HL-60 (cell line): ENCODE data around the gene ATAD1.

Experiments
- POLR2AphosphoS5 ChIP-seq: IDR thresholded peaks from 2 replicates; pipeline ENCODE4 v1.6.1; 2012; ENCODE audit warnings: low read depth
- SPI1 ChIP-seq: IDR thresholded peaks from 2 replicates; pipeline ENCODE4 v1.6.1; 2012; ENCODE audit warnings: low read depth, mild to moderate bottlenecking, borderline replicate concordance
- TF ChIP-seq, protein P1 (sequence below): IDR thresholded peaks from one replicate; pipeline ENCODE4 v1.5.1; 2011; ENCODE audit warnings: low read length, control low read depth, inconsistent platforms; ENCODE audit not compliant: insufficient read depth
- TF ChIP-seq, protein P2 (sequence below): IDR thresholded peaks from 2 replicates; pipeline ENCODE4 v1.6.1; 2012; ENCODE audit warnings: low read depth; ENCODE audit not compliant: insufficient replicate concordance

DNA sequence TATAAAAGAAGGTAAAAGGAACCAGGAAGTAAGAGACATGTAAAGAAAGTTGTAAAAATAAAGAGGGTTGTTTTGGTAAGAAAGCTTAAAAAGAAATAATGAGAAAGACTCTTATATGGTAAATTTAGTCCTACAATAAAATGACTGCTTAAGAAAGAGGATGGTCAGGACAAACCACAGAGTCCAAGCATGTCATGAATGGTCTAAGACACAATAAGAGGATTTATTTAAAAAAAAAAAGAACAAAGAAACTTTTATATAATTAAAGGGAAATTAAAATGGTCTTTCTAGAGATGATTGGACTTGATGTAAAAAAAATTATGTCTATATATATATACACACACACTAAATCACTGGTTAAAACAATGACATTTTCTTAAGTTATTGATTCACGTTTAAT lies 18.2 kb downstream of the ATAD1 start:
- TF ChIP-seq SPI1 (no peak), POLR2AphosphoS5 (no peak)
- TF ChIP-seq, protein P1, sequence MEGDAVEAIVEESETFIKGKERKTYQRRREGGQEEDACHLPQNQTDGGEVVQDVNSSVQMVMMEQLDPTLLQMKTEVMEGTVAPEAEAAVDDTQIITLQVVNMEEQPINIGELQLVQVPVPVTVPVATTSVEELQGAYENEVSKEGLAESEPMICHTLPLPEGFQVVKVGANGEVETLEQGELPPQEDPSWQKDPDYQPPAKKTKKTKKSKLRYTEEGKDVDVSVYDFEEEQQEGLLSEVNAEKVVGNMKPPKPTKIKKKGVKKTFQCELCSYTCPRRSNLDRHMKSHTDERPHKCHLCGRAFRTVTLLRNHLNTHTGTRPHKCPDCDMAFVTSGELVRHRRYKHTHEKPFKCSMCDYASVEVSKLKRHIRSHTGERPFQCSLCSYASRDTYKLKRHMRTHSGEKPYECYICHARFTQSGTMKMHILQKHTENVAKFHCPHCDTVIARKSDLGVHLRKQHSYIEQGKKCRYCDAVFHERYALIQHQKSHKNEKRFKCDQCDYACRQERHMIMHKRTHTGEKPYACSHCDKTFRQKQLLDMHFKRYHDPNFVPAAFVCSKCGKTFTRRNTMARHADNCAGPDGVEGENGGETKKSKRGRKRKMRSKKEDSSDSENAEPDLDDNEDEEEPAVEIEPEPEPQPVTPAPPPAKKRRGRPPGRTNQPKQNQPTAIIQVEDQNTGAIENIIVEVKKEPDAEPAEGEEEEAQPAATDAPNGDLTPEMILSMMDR = no peak
- TF ChIP-seq, protein P2, sequence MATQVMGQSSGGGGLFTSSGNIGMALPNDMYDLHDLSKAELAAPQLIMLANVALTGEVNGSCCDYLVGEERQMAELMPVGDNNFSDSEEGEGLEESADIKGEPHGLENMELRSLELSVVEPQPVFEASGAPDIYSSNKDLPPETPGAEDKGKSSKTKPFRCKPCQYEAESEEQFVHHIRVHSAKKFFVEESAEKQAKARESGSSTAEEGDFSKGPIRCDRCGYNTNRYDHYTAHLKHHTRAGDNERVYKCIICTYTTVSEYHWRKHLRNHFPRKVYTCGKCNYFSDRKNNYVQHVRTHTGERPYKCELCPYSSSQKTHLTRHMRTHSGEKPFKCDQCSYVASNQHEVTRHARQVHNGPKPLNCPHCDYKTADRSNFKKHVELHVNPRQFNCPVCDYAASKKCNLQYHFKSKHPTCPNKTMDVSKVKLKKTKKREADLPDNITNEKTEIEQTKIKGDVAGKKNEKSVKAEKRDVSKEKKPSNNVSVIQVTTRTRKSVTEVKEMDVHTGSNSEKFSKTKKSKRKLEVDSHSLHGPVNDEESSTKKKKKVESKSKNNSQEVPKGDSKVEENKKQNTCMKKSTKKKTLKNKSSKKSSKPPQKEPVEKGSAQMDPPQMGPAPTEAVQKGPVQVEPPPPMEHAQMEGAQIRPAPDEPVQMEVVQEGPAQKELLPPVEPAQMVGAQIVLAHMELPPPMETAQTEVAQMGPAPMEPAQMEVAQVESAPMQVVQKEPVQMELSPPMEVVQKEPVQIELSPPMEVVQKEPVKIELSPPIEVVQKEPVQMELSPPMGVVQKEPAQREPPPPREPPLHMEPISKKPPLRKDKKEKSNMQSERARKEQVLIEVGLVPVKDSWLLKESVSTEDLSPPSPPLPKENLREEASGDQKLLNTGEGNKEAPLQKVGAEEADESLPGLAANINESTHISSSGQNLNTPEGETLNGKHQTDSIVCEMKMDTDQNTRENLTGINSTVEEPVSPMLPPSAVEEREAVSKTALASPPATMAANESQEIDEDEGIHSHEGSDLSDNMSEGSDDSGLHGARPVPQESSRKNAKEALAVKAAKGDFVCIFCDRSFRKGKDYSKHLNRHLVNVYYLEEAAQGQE = no peak
